T-helper 2 cell treated with Interferon-gamma antibody and Interleukin-4, amounts not matched to agents 5 μg/mL and 100 μg/mL, for 36 hours (primary cell): ENCODE results near the gene DQX1.

Experiments used
- DNase-seq: peaks from one replicate; pipeline ENCODE4 v3.0.0; 2021; ENCODE audit warnings: low spot score
- H3K27ac Mint-ChIP-seq: one replicate; pipeline ENCODE4 v1.8.0; 2021; ENCODE audit warnings: mild to moderate bottlenecking, mixed read lengths
- H3K27me3 Mint-ChIP-seq: one replicate; pipeline ENCODE4 v1.8.0; 2021; ENCODE audit warnings: low read depth, mixed read lengths
- H3K36me3 Mint-ChIP-seq: one replicate; pipeline ENCODE4 v1.8.0; 2021; ENCODE audit warnings: low read depth, mixed read lengths
- H3K4me1 Mint-ChIP-seq: one replicate; pipeline ENCODE4 v1.8.0; 2021; ENCODE audit warnings: low read depth, mixed read lengths
- H3K4me3 Mint-ChIP-seq: one replicate; pipeline ENCODE4 v1.8.0; 2022; ENCODE audit warnings: mild to moderate bottlenecking, moderate library complexity, mixed read lengths
- H3K9me3 Mint-ChIP-seq: one replicate; pipeline ENCODE4 v1.8.0; 2021; ENCODE audit warnings: mixed read lengths

Gene DQX1

GRCh38 chr2:74515271-74515980 is 10.6 kb downstream of the DQX1 start:
- DNase-seq, result no peak
- peak overlapping the region; percentile 49 for H3K27ac Mint-ChIP-seq
- peak overlapping the region; percentile 82 for H3K4me3 Mint-ChIP-seq
- H3K27me3 Mint-ChIP-seq, result peaks cover 80% of the 10 kb centered on the region
- H3K4me1 Mint-ChIP-seq, result peaks cover 24% of the 10 kb centered on the region
- H3K9me3 Mint-ChIP-seq, result no peaks in the 10 kb centered on the region
- H3K36me3 Mint-ChIP-seq, result peaks cover 8% of the 10 kb centered on the region

- H3K9me3 Mint-ChIP-seq, result no peaks in the 10 kb centered on the region
- no peak for DNase-seq
- peak within 1 kb of the TSS; percentile 82 for H3K4me3 Mint-ChIP-seq
- peaks cover 27% of the 10 kb centered on the region for H3K4me1 Mint-ChIP-seq
- peaks cover 8% of the 10 kb centered on the region for H3K36me3 Mint-ChIP-seq
- H3K27ac Mint-ChIP-seq, result no peak within 1 kb of the TSS
- peaks cover 77% of the 10 kb centered on the region for H3K27me3 Mint-ChIP-seq
Observed at GRCh38 chr2:74514368-74515270, 11.4 kb downstream of the DQX1 start, which contains the start of gene TLX2. Gene TLX2, plus strand, starts transcription at chr2:74514450. Its CDS starts 357 bp downstream, at chr2:74514807.

- Mint-ChIP-seq H3K4me3 (peak overlapping the region; percentile 55), H3K9me3 (no peaks in the 10 kb centered on the region), H3K27me3 (peaks cover 69% of the 10 kb centered on the region), H3K27ac (no peak overlapping the region), H3K4me1 (peaks cover 28% of the 10 kb centered on the region), H3K36me3 (peaks cover 8% of the 10 kb centered on the region)
- DNase-seq, result no peak
Observed at GRCh38 chr2:74513605-74514367, 12.2 kb downstream of the DQX1 start.

- no peak overlapping the region for H3K27ac Mint-ChIP-seq
- peaks cover 35% of the 10 kb centered on the region for H3K4me1 Mint-ChIP-seq
- DNase-seq, result no peak
- H3K36me3 Mint-ChIP-seq, result peaks cover 8% of the 10 kb centered on the region
- peaks cover 64% of the 10 kb centered on the region for H3K27me3 Mint-ChIP-seq
- H3K4me3 Mint-ChIP-seq, result peak overlapping the region; percentile 55
- H3K9me3 Mint-ChIP-seq, result no peaks in the 10 kb centered on the region
Observed at GRCh38 chr2:74512744-74513604, 13.1 kb downstream of the DQX1 start.

GRCh38 chr2:74511104-74511989 is 14.7 kb downstream of the DQX1 start:
- H3K4me1 Mint-ChIP-seq, result peaks cover 32% of the 10 kb centered on the region
- H3K27me3 Mint-ChIP-seq, result peaks cover 48% of the 10 kb centered on the region
- H3K9me3 Mint-ChIP-seq, result no peaks in the 10 kb centered on the region
- peaks cover 7% of the 10 kb centered on the region for H3K36me3 Mint-ChIP-seq
- no peak overlapping the region for H3K27ac Mint-ChIP-seq
- DNase-seq, result no peak
- H3K4me3 Mint-ChIP-seq, result no peak overlapping the region

- DNase-seq, result no peak
- Mint-ChIP-seq H3K4me3 (no peak overlapping the region), H3K9me3 (no peaks in the 10 kb centered on the region), H3K36me3 (peaks cover 12% of the 10 kb centered on the region), H3K27ac (no peak overlapping the region), H3K27me3 (peaks cover 41% of the 10 kb centered on the region), H3K4me1 (peaks cover 34% of the 10 kb centered on the region)
Observed at GRCh38 chr2:74510272-74510671, 15.8 kb downstream of the DQX1 start.

GRCh38 chr2:74507926-74508520 is 18.0 kb downstream of the DQX1 start:
- Mint-ChIP-seq H3K9me3 (no peaks in the 10 kb centered on the region), H3K36me3 (peaks cover 23% of the 10 kb centered on the region), H3K27me3 (peaks cover 29% of the 10 kb centered on the region), H3K4me1 (peaks cover 41% of the 10 kb centered on the region), H3K27ac (peak overlapping the region; percentile 99), H3K4me3 (peak overlapping the region; percentile 96)
- no peak for DNase-seq

- DNase-seq, result peak; percentile 97
- no peaks in the 10 kb centered on the region for H3K9me3 Mint-ChIP-seq
- H3K27me3 Mint-ChIP-seq, result peaks cover 27% of the 10 kb centered on the region
- H3K27ac Mint-ChIP-seq, result peak within 1 kb of the TSS; percentile 99
- H3K4me1 Mint-ChIP-seq, result peaks cover 44% of the 10 kb centered on the region
- H3K36me3 Mint-ChIP-seq, result peaks cover 23% of the 10 kb centered on the region
- peak within 1 kb of the TSS; percentile 96 for H3K4me3 Mint-ChIP-seq
Observed at GRCh38 chr2:74507145-74507925, 18.7 kb downstream of the DQX1 start, which contains the start of gene PCGF1. Gene PCGF1, minus strand, starts transcription at chr2:74507695. Its CDS starts 27 bp downstream, at chr2:74507668.

- H3K4me3 Mint-ChIP-seq, result peak overlapping the region; percentile 47
Observed at GRCh38 chr2:74505448-74506246, 20.4 kb downstream of the DQX1 start.

GRCh38 chr2:74504591-74504990 is 21.4 kb downstream of the DQX1 start:
- H3K4me1 Mint-ChIP-seq, result peaks cover 36% of the 10 kb centered on the region
- H3K4me3 Mint-ChIP-seq, result peak overlapping the region; percentile 35
- H3K36me3 Mint-ChIP-seq, result peaks cover 31% of the 10 kb centered on the region
- no peaks in the 10 kb centered on the region for H3K9me3 Mint-ChIP-seq
- H3K27ac Mint-ChIP-seq, result no peak overlapping the region
- no peak for DNase-seq
- peaks cover 32% of the 10 kb centered on the region for H3K27me3 Mint-ChIP-seq

More at GRCh38 chr2:74505448-74506246, 20.4 kb downstream of the DQX1 start:
- Mint-ChIP-seq H3K9me3 (no peaks in the 10 kb centered on the region), H3K36me3 (peaks cover 26% of the 10 kb centered on the region), H3K27me3 (peaks cover 30% of the 10 kb centered on the region), H3K27ac (no peak overlapping the region), H3K4me1 (peaks cover 41% of the 10 kb centered on the region)
- DNase-seq, result no peak
